GM12878 (cell line): ENCODE measurements around the gene SCLT1. TPM values are rescaled to one million over a fixed set of nuclear protein-coding genes. Genes with fewer than 3 reads are reported as not detected.

Experiments used
- ATAC-seq: fragments of 200-7000 bp; cut with Tn5 transposase; 3 replicates; pipeline ENCODE4 v1.9.1; 2020; ENCODE audit warnings: mild to moderate bottlenecking, moderate library complexity
- BruUV-seq: library from RNA; stranded (reverse); fragments of 400-500 nt; replicated peaks from 2 replicates; lab custom pipeline; 2021; lab: Mats Ljungman, UMichigan
- CTCF ChIA-PET: fragments of 300-600 bp; sonication (Branson Sonifier 250); formaldehyde crosslinking; extraction: SDS; loops from one replicate; lab custom pipeline; 2021; ENCODE audit warnings: inconsistent platforms; lab: Yijun Ruan, JAX
- POLR2A ChIA-PET: fragments of 350-600 bp; formaldehyde crosslinking; extraction: SDS; loops from one replicate; lab custom pipeline; 2021; ENCODE audit warnings: inconsistent platforms; lab: Charles Lee
- RAD21 ChIA-PET: fragments of 300-600 bp; sonication (Branson Sonifier 250); formaldehyde crosslinking; loops from one replicate; lab custom pipeline; 2023; ENCODE audit warnings: antibody characterized with exemption; ENCODE audit not compliant: unreplicated experiment; lab: Charles Lee
- SMC1A ChIA-PET: fragments of 300-600 bp; sonication (Branson Sonifier 250); formaldehyde crosslinking; loops from one replicate; lab custom pipeline; 2023; ENCODE audit not compliant: unreplicated experiment, uncharacterized antibody; lab: Charles Lee
- DNase-seq: peaks from one replicate; pipeline ENCODE4 v3.0.0-alpha.2; 2011; ENCODE audit warnings: low read depth, low spot score
- FAIRE-seq: peaks from 3 replicates; lab custom pipeline; 2011; peaks lifted over from hg19 to GRCh38; lab: Jason Lieb, UNC
- H2AFZ ChIP-seq: 2 replicates; pipeline ENCODE4 v1.6.0; 2011; ENCODE audit warnings: low read depth, low read length, control low read depth; ENCODE audit not compliant: control insufficient read depth
- H3K27ac ChIP-seq: 2 replicates; pipeline ENCODE4 v1.5.1; 2011; ENCODE audit warnings: control low read depth; ENCODE audit not compliant: control insufficient read depth, insufficient read depth
- H3K27me3 ChIP-seq, 2 experiments: replicated peaks in 1 of 2; 2 replicates each; pipeline versions ENCODE4 v1.6.0 to v1.6.1; 2011; ENCODE audit warnings: low read length in 1 of 2; ENCODE audit not compliant: control insufficient read depth in 2 of 2, insufficient read depth in 2 of 2
- H3K36me3 ChIP-seq, 2 experiments: 2 replicates each; pipeline ENCODE4 v1.5.1; 2011; ENCODE audit warnings: low read length in 1 of 2; ENCODE audit not compliant: control insufficient read depth in 2 of 2, insufficient read depth in 2 of 2
- H3K4me1 ChIP-seq: 2 replicates; pipeline ENCODE4 v1.6.1; 2011; ENCODE audit warnings: mild to moderate bottlenecking, low read length, moderate library complexity, mixed read lengths; ENCODE audit not compliant: control insufficient read depth, insufficient read depth
- H3K4me2 ChIP-seq: 2 replicates; pipeline ENCODE4 v1.6.0; 2011; ENCODE audit warnings: control low read depth; ENCODE audit not compliant: control insufficient read depth, insufficient read depth
- H3K4me3 ChIP-seq: fragments of 200-600 bp; sonication (generic); 2 replicates; pipeline ENCODE4 v1.5.1; 2016
- H3K79me2 ChIP-seq: 2 replicates; pipeline ENCODE4 v1.6.0; 2011; ENCODE audit warnings: low read length; ENCODE audit not compliant: control insufficient read depth, insufficient read depth
- H3K9ac ChIP-seq: 2 replicates; pipeline ENCODE4 v1.8.0; 2011; ENCODE audit warnings: low read length, control low read depth, mixed read lengths; ENCODE audit not compliant: control insufficient read depth, insufficient read depth
- H3K9me3 ChIP-seq: replicated peaks from 3 replicates; pipeline ENCODE4 v1.5.1; 2011; ENCODE audit warnings: mild to moderate bottlenecking, low read length; ENCODE audit not compliant: control insufficient read depth, insufficient read depth
- H4K20me1 ChIP-seq: 2 replicates; pipeline ENCODE4 v1.6.0; 2011; ENCODE audit not compliant: control insufficient read depth, insufficient read depth
- CHD1 ChIP-seq: IDR thresholded peaks from 2 replicates; pipeline ENCODE4 v1.6.1; 2012; ENCODE audit warnings: low read depth, low read length, improper control_type of control experiment
- HDAC2 ChIP-seq: fragments of 200-600 bp; sonication (generic); IDR thresholded peaks from 2 replicates; pipeline ENCODE4 v1.6.1; 2017
- NFXL1 ChIP-seq: fragments of 450-650 bp; IDR thresholded peaks from 2 replicates; pipeline ENCODE4 v1.6.1; 2017; ENCODE audit warnings: antibody characterized with exemption, mild to moderate bottlenecking, borderline replicate concordance
- NFYA ChIP-seq: IDR thresholded peaks from 2 replicates; pipeline ENCODE4 v1.6.1; 2011; ENCODE audit warnings: low read depth, mild to moderate bottlenecking, low read length, improper control_type of control experiment, borderline replicate concordance
- PML ChIP-seq: IDR thresholded peaks from 2 replicates; pipeline ENCODE4 v1.6.1; 2012; ENCODE audit warnings: low read length, inconsistent platforms
- RAD21 ChIP-seq: IDR thresholded peaks from 2 replicates; pipeline ENCODE4 v1.6.1; 2011; ENCODE audit warnings: mild to moderate bottlenecking, low read depth, low read length, moderate library complexity; ENCODE audit not compliant: insufficient read depth
- RB1 ChIP-seq: fragments of 450-650 bp; formaldehyde crosslinking; IDR thresholded peaks from 2 replicates; pipeline ENCODE4 v1.6.1; 2017; ENCODE audit warnings: mild to moderate bottlenecking, borderline replicate concordance
- SP1 ChIP-seq: IDR thresholded peaks from one replicate; pipeline ENCODE4 v1.6.1; 2011; ENCODE audit warnings: low read depth, low read length
- YBX1 ChIP-seq: fragments of 450-650 bp; IDR thresholded peaks from 2 replicates; pipeline ENCODE4 v1.6.1; 2016; ENCODE audit warnings: antibody characterized with exemption
- ZNF24 ChIP-seq: fragments of 450-650 bp; IDR thresholded peaks from 2 replicates; pipeline ENCODE4 v1.6.1; 2017; ENCODE audit warnings: antibody characterized with exemption, mild to moderate bottlenecking
- ZNF384 ChIP-seq: IDR thresholded peaks from 2 replicates; pipeline ENCODE4 v1.6.1; 2012; ENCODE audit warnings: low read depth, mild to moderate bottlenecking, low read length, improper control_type of control experiment, borderline replicate concordance
- WGBS: methylation state at CpG from one replicate; pipeline ENCODE4 v1.1.6; 2016; ENCODE audit warnings: low lambda C conversion rate; ENCODE audit not compliant: insufficient replicate concordance, insufficient coverage; ENCODE audit errors: missing lambda C conversion rate; 5-methylcytosine and 5-hydroxymethylcytosine counted together
- in situ Hi-C: fragments of 300-500 bp; cut with MboI; formaldehyde crosslinking; loops from 9 replicates; pipeline ENCODE4 v1.14.3; 2018; ENCODE audit warnings: mixed read lengths
- intact Hi-C: fragments of 100-400 bp; cut with micrococcal nuclease; formaldehyde crosslinking; loops from one replicate; pipeline ENCODE4 v1.14.2; 2022; ENCODE audit not compliant: unreplicated experiment
- polyA plus RNA-seq, 11 experiments: library from polyadenylated mRNA; depleted of rRNA in 4 of 11; unstranded in 6 of 11; stranded (reverse) in 5 of 11; fragments of >200 nt; fragmentation: Nextera tagmentation in 4 of 11; fragmentation: Illumina TruSeq in 1 of 11; extraction: Ambion mirVana in 4 of 11; extraction: Trizol in 1 of 11; gene quantifications; 1 replicate in 1 of 11; 2 replicates in 10 of 11; pipeline versions ENCODE4 v1.2.1 to v1.2.3, GENCODE V29; 2011 to 2016; ENCODE audit warnings: inconsistent platforms in 2 of 11, missing spikeins in 2 of 11, low read depth in 1 of 11
- total RNA-seq, 4 experiments: library from RNA; depleted of rRNA in 3 of 4; stranded (reverse); fragments of >200 nt in 3 of 4; fragmentation: Illumina TruSeq in 1 of 4; extraction: Trizol in 1 of 4; gene quantifications; 2 replicates each; pipeline versions ENCODE4 v1.2.1 to v1.2.3, GENCODE V29; 2013 to 2021
- TF ChIP-seq, protein P1 (sequence below): IDR thresholded peaks from 2 replicates; pipeline ENCODE4 v1.6.1; 2012; ENCODE audit warnings: low read length, inconsistent platforms
- TF ChIP-seq, protein P2 (sequence below): IDR thresholded peaks from 2 replicates; pipeline ENCODE4 v1.6.1; 2012; ENCODE audit warnings: low read depth, low read length, improper control_type of control experiment
- TF ChIP-seq, protein P3 (sequence below): fragments of 150-350 bp; IDR thresholded peaks from 2 replicates; pipeline ENCODE4 v1.6.1; 2014; ENCODE audit warnings: mild to moderate bottlenecking, low read depth, low read length
- TF ChIP-seq, protein P4 (sequence below): fragments of 450-650 bp; IDR thresholded peaks from 2 replicates; pipeline ENCODE4 v1.6.1; 2017; ENCODE audit warnings: low read depth, mild to moderate bottlenecking, moderate library complexity
- TF ChIP-seq, protein P5 (sequence below): IDR thresholded peaks from 2 replicates; pipeline ENCODE4 v1.6.1; 2012; ENCODE audit warnings: low read depth, low read length, improper control_type of control experiment

Gene SCLT1
- total and polyA plus RNA-seq, 10 of the 15 experiments (the other 5 are each of a cell fraction or from before 2014, with no cell fraction given): 7.8 to 31.4 (median 19.6) TPM

DNA sequence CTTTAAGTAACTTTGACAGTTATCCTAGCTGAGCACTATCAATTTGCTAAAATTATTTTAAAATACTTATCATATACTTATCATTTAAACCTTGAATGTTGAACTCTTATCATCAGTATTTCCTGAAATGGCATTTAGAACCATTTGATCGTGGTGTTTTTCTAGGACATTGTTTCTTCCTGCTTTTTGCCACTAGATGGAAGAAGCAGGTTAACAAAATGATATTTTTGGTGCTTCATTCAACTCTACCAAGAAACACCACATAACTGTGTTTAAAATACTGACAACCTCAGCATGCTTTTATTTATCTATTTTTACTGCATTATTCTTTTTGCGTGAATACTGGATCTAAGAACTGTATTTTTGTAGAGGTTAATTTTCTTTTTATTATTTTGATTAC, 47.2 kb upstream of the SCLT1 start:
- WGBS: 47% methylated on average over 2 of the region's 2 CpGs
- Histone ChIP-seq H4K20me1 (no peaks in the 10 kb centered on the region), H3K27me3 (no peaks in the 10 kb centered on the region)

More for the DNA sequence above, 47.2 kb upstream of the SCLT1 start:
- TF ChIP-seq PML (no peak), NFYA (no peak), RB1 (no peak), CHD1 (no peak), YBX1 (no peak), ZNF24 (no peak), RAD21 (no peak), SP1 (no peak), HDAC2 (no peak), NFXL1 (no peak), ZNF384 (no peak)
- TF ChIP-seq, protein P1, sequence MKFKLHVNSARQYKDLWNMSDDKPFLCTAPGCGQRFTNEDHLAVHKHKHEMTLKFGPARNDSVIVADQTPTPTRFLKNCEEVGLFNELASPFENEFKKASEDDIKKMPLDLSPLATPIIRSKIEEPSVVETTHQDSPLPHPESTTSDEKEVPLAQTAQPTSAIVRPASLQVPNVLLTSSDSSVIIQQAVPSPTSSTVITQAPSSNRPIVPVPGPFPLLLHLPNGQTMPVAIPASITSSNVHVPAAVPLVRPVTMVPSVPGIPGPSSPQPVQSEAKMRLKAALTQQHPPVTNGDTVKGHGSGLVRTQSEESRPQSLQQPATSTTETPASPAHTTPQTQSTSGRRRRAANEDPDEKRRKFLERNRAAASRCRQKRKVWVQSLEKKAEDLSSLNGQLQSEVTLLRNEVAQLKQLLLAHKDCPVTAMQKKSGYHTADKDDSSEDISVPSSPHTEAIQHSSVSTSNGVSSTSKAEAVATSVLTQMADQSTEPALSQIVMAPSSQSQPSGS: no peak
- TF ChIP-seq, protein P2, sequence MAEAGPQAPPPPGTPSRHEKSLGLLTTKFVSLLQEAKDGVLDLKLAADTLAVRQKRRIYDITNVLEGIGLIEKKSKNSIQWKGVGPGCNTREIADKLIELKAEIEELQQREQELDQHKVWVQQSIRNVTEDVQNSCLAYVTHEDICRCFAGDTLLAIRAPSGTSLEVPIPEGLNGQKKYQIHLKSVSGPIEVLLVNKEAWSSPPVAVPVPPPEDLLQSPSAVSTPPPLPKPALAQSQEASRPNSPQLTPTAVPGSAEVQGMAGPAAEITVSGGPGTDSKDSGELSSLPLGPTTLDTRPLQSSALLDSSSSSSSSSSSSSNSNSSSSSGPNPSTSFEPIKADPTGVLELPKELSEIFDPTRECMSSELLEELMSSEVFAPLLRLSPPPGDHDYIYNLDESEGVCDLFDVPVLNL: no peak
- TF ChIP-seq, protein P3, sequence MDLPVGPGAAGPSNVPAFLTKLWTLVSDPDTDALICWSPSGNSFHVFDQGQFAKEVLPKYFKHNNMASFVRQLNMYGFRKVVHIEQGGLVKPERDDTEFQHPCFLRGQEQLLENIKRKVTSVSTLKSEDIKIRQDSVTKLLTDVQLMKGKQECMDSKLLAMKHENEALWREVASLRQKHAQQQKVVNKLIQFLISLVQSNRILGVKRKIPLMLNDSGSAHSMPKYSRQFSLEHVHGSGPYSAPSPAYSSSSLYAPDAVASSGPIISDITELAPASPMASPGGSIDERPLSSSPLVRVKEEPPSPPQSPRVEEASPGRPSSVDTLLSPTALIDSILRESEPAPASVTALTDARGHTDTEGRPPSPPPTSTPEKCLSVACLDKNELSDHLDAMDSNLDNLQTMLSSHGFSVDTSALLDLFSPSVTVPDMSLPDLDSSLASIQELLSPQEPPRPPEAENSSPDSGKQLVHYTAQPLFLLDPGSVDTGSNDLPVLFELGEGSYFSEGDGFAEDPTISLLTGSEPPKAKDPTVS: no peak
- TF ChIP-seq, protein P4, sequence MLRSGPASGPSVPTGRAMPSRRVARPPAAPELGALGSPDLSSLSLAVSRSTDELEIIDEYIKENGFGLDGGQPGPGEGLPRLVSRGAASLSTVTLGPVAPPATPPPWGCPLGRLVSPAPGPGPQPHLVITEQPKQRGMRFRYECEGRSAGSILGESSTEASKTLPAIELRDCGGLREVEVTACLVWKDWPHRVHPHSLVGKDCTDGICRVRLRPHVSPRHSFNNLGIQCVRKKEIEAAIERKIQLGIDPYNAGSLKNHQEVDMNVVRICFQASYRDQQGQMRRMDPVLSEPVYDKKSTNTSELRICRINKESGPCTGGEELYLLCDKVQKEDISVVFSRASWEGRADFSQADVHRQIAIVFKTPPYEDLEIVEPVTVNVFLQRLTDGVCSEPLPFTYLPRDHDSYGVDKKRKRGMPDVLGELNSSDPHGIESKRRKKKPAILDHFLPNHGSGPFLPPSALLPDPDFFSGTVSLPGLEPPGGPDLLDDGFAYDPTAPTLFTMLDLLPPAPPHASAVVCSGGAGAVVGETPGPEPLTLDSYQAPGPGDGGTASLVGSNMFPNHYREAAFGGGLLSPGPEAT: no peak
- TF ChIP-seq, protein P5, sequence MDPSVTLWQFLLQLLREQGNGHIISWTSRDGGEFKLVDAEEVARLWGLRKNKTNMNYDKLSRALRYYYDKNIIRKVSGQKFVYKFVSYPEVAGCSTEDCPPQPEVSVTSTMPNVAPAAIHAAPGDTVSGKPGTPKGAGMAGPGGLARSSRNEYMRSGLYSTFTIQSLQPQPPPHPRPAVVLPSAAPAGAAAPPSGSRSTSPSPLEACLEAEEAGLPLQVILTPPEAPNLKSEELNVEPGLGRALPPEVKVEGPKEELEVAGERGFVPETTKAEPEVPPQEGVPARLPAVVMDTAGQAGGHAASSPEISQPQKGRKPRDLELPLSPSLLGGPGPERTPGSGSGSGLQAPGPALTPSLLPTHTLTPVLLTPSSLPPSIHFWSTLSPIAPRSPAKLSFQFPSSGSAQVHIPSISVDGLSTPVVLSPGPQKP: no peak
- Histone ChIP-seq H3K4me3 (no peak overlapping the region), H3K4me2 (no peak overlapping the region), H2AFZ (no peak overlapping the region), H3K9ac (no peak overlapping the region), H3K9me3 (no peaks in the 10 kb centered on the region), H3K36me3 (no peaks in the 10 kb centered on the region), H3K27ac (no peak overlapping the region), H3K4me1 (no peaks in the 10 kb centered on the region), H3K79me2 (no peaks in the 10 kb centered on the region)
- CTCF ChIA-PET: interaction anchor here (0.6 to 0.9 kb wide), 2 partner anchors 214 to 350 kb away, joined by 3 read pairs; no protein-coding TSS in a partner anchor
- DNase-seq: no peak
- RAD21 ChIA-PET: no interaction called here
- BruUV-seq: no TSS peak
- no peak for FAIRE-seq
- POLR2A ChIA-PET: no interaction called here
- in situ Hi-C loops (no loop called here), intact Hi-C loops (no loop called here)
- SMC1A ChIA-PET: interaction anchor here (1.4 kb wide), 1 partner anchor 189 kb away, joined by 3 read pairs; no protein-coding TSS in a partner anchor
- no peak for ATAC-seq
